SK-N-MC (cell line): ENCODE measurements around the gene TNFSF13B.

Source experiments
- DNase-seq: peaks from one replicate; pipeline ENCODE4 v3.0.0-alpha.2; 2011; ENCODE audit warnings: low read depth, low spot score
- H3K27ac ChIP-seq: fragments of 200-600 bp; sonication (generic); 2 replicates; pipeline ENCODE4 v1.5.1; 2016; ENCODE audit warnings: mixed run types
- H3K36me3 ChIP-seq: fragments of 200-600 bp; sonication (generic); 2 replicates; pipeline ENCODE4 v1.6.1; 2017; ENCODE audit warnings: antibody characterized with exemption, low read length, mixed read lengths; ENCODE audit not compliant: insufficient read depth
- H3K4me3 ChIP-seq: fragments of 200-600 bp; sonication (generic); 2 replicates; pipeline ENCODE4 v1.5.1; 2016
- H3K9ac ChIP-seq: fragments of 200-600 bp; sonication (generic); 2 replicates; pipeline ENCODE4 v1.8.0; 2017; ENCODE audit warnings: mixed run types, mixed read lengths; ENCODE audit not compliant: insufficient read length
- H3K9me3 ChIP-seq: fragments of 200-600 bp; sonication (generic); 2 replicates; pipeline ENCODE4 v1.6.1; 2017; ENCODE audit warnings: low read depth, mild to moderate bottlenecking, antibody characterized with exemption, low read length, moderate library complexity, mixed read lengths
- EZH2 ChIP-seq: fragments of 200-600 bp; sonication (generic); IDR thresholded peaks from one replicate; pipeline ENCODE4 v1.6.1; 2017; ENCODE audit warnings: antibody characterized with exemption
- FOXP2 ChIP-seq: optimal IDR thresholded peaks from 2 replicates; pipeline ENCODE3; 2011; ENCODE audit warnings: mild to moderate bottlenecking, moderate library complexity; ENCODE audit not compliant: insufficient read depth; ENCODE audit errors: extremely low read length, control extremely low read depth
- POLR2AphosphoS5 ChIP-seq: IDR thresholded peaks from 2 replicates; pipeline ENCODE4 v1.6.1; 2012; ENCODE audit warnings: mild to moderate bottlenecking, low read depth, low read length, borderline replicate concordance

Gene TNFSF13B

GRCh38 chr13:108269601-108270328, at the start of gene TNFSF13B:
TSS of gene TNFSF13B (plus strand) at chr13:108269718. CDS start at chr13:108269896, 178 bp downstream.
- no peak for TF ChIP-seq EZH2
- no peaks in the 10 kb centered on the region for H3K36me3 ChIP-seq
- DNase-seq = no peak
- H3K4me3 ChIP-seq = peak within 1 kb of the TSS; percentile 58
- peak within 1 kb of the TSS; percentile 56 for H3K9ac ChIP-seq
- peak within 1 kb of the TSS; percentile 83 for H3K27ac ChIP-seq
- no peaks in the 10 kb centered on the region for H3K9me3 ChIP-seq

- Histone ChIP-seq H3K36me3 (0 out of 2 replicates have a peak, but pooled peaks cover 5% of the 10 kb centered on the region), H3K4me3 (peak overlapping the region; percentile 98), H3K9me3 (no peaks in the 10 kb centered on the region), H3K9ac (peak overlapping the region; percentile 94), H3K27ac (no peak overlapping the region)
- no peak for TF ChIP-seq EZH2
- no peak for TF ChIP-seq POLR2AphosphoS5
- DNase-seq = no peak
Measured at GRCh38 chr13:108220041-108220440, 49.5 kb upstream of the TNFSF13B start.

GRCh38 chr13:108223687-108224503, 45.6 kb upstream of the TNFSF13B start:
- Histone ChIP-seq H3K9me3 (no peaks in the 10 kb centered on the region), H3K4me3 (no peak overlapping the region), H3K27ac (0 out of 2 replicates have a peak overlapping the region, but pooled peaks have one; percentile 10), H3K9ac (no peak overlapping the region), H3K36me3 (peaks cover 6% of the 10 kb centered on the region; the same call in 1 of the 2 replicates)
- no peak for TF ChIP-seq FOXP2
- no peak for TF ChIP-seq EZH2
- TF ChIP-seq POLR2AphosphoS5 = no peak
- no peak for DNase-seq

GRCh38 chr13:108225440-108225839, 44.1 kb upstream of the TNFSF13B start:
- H3K27ac ChIP-seq = no peak overlapping the region
- no peak for DNase-seq

GRCh38 chr13:108226184-108226583, 43.3 kb upstream of the TNFSF13B start:
- no peak overlapping the region for H3K9ac ChIP-seq
- no peak for DNase-seq
- TF ChIP-seq POLR2AphosphoS5 (no peak), EZH2 (no peak), FOXP2 (no peak)
- H3K9me3 ChIP-seq = no peaks in the 10 kb centered on the region
- H3K27ac ChIP-seq = no peak overlapping the region; the same call in 1 of the 2 replicates
- H3K36me3 ChIP-seq = peaks cover 17% of the 10 kb centered on the region
- no peak overlapping the region for H3K4me3 ChIP-seq

More at GRCh38 chr13:108225440-108225839, 44.1 kb upstream of the TNFSF13B start:
- TF ChIP-seq POLR2AphosphoS5 = no peak
- Histone ChIP-seq H3K9ac (no peak overlapping the region), H3K4me3 (no peak overlapping the region), H3K9me3 (no peaks in the 10 kb centered on the region), H3K36me3 (peaks cover 21% of the 10 kb centered on the region)

GRCh38 chr13:108227651-108228272, 41.8 kb upstream of the TNFSF13B start:
- DNase-seq = peak; percentile 57
- Histone ChIP-seq H3K9ac (peak overlapping the region; percentile 28), H3K4me3 (no peak overlapping the region), H3K36me3 (peaks cover 19% of the 10 kb centered on the region), H3K27ac (0 out of 2 replicates have a peak overlapping the region, but pooled peaks have one; percentile 14), H3K9me3 (no peaks in the 10 kb centered on the region)
- TF ChIP-seq POLR2AphosphoS5 (no peak), EZH2 (no peak), FOXP2 (no peak)

- Histone ChIP-seq H3K36me3 (peaks cover 24% of the 10 kb centered on the region), H3K9me3 (no peaks in the 10 kb centered on the region), H3K9ac (no peak overlapping the region), H3K4me3 (no peak overlapping the region), H3K27ac (no peak overlapping the region)
- TF ChIP-seq EZH2 (no peak), POLR2AphosphoS5 (no peak), FOXP2 (no peak)
- no peak for DNase-seq
Measured at GRCh38 chr13:108230377-108230776, 39.1 kb upstream of the TNFSF13B start.

GRCh38 chr13:108249150-108249549, 20.4 kb upstream of the TNFSF13B start:
- Histone ChIP-seq H3K36me3 (no peaks in the 10 kb centered on the region), H3K9ac (no peak overlapping the region), H3K4me3 (no peak overlapping the region), H3K9me3 (0 out of 2 replicates have a peak, but pooled peaks cover 3% of the 10 kb centered on the region), H3K27ac (no peak overlapping the region)
- DNase-seq = no peak
- TF ChIP-seq EZH2 (no peak), POLR2AphosphoS5 (no peak), FOXP2 (no peak)
